Measurements from ENCODE around the gene SYNGR3. TPM values are rescaled to one million over a fixed set of nuclear protein-coding genes. Genes with fewer than 3 reads are reported as not detected.
A peak's percentile ranks its signal among the peaks of the same experiment; 100 is the strongest.

SYNGR3 gene
- total and polyA plus RNA-seq, 5 experiments from 2014 or later = 0.60 to 1.1 (median 0.77) TPM; not detected in 1

DNA sequence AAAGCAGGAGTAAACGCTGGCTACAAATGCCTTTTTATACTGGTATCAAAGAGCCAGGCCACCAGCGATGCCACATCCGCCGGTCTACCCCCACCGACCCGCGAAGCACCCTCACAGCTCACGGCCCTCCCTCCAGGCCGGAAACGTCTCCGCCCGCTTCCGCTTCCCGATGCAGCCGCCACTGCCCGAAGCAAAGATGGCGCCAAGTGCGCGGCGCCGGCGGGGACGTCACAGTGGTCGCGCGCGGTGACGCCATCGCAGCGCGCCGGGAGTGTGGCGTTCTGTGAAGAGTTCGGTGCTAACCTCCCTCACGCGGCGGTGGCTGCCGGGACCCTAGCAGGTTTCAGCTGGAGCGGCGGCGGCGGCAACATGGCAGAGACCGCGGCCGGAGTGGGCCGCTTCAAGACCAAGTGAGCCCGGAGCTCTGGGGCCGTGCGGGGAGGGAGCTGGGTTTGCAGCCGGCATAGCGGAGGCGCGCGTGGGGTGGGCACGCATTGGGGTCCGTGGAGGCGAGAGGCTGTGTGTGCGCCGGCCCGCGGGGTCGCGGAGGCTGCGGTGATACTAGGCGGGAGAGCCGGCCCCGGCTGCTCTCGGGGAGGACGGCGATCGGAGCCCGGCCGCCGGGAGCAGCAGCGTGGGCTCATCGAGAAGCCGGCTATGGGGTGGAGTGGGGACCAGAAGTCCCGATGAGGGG, 17.8 kb upstream of the SYNGR3 start, which contains the start of gene TBL3:
Gene TBL3 (plus strand): TSS at position 258 of the 694 bp plus-strand sequence. CDS start 112 bp downstream, at position 370.
- H3K9me3 Mint-ChIP-seq = no peaks in the 10 kb centered on the region
- H3K27ac Mint-ChIP-seq = peak within 1 kb of the TSS; percentile 96 to 100 (median 99)
- H3K4me3 Mint-ChIP-seq = peak within 1 kb of the TSS; percentile 89 to 100 (median 97)
- peak; percentile 96 to 98 for ATAC-seq
- H3K27me3 Mint-ChIP-seq = peaks cover 0 to 5% (median 0%) of the 10 kb centered on the region in 5 donors
- peaks cover 17 to 30% (median 23%) of the 10 kb centered on the region in 4 donors for H3K4me1 Mint-ChIP-seq
- POLR2A ChIA-PET = interaction anchor here (0.6 to 3.7 kb wide), 24 partner anchors 8 to 1291 kb away, joined by 3 to 43 read pairs (median 4); partner anchors contain the start of genes ATP6V0C, ECI1, FAHD1 and GFER
- DNase-seq = peak; percentile 93 to 98 (median 96)
- H3K36me3 Mint-ChIP-seq = peaks cover 0 to 36% (median 16%) of the 10 kb centered on the region in 3 donors

- H3K9me3 Mint-ChIP-seq = no peaks in the 10 kb centered on the region
- ATAC-seq (no peak), DNase-seq (peak in 1 of 10 donors; percentile 62)
- peak overlapping the region; percentile 89 to 100 (median 97) for H3K4me3 Mint-ChIP-seq
- peak overlapping the region in 6 of 10 donors; percentile 28 to 99 (median 99) for H3K27ac Mint-ChIP-seq
- POLR2A ChIA-PET = interaction anchor here (0.6 to 3.7 kb wide), 21 partner anchors 8 to 1292 kb away, joined by 3 to 43 read pairs (median 6); partner anchors contain the start of genes ATP6V0C, GFER, MLST8 and MSRB1
- peaks cover 17 to 30% (median 23%) of the 10 kb centered on the region in 4 donors for H3K4me1 Mint-ChIP-seq
- H3K27me3 Mint-ChIP-seq = peaks cover 0 to 5% (median 0%) of the 10 kb centered on the region in 5 donors
- H3K36me3 Mint-ChIP-seq = peaks cover 0 to 41% (median 16%) of the 10 kb centered on the region in 3 donors
Observed at GRCh38 chr16:1972490-1972877, 17.3 kb upstream of the SYNGR3 start.

GRCh38 chr16:1973461-1974156, 16.2 kb upstream of the SYNGR3 start:
- DNase-seq (no peak), ATAC-seq (no peak)
- POLR2A ChIA-PET = interaction anchor here (1.4 to 2.1 kb wide), 3 partner anchors 9 to 39 kb away, joined by 3 to 11 read pairs (median 7); partner anchors contain the start of gene RPS2
- Mint-ChIP-seq H3K4me3 (peak overlapping the region in 5 of 10 donors; percentile 9 to 97 (median 46)), H3K9me3 (no peaks in the 10 kb centered on the region), H3K36me3 (peaks cover 0 to 51% (median 18%) of the 10 kb centered on the region in 3 donors), H3K27ac (peak overlapping the region in 1 of 10 donors; percentile 43), H3K27me3 (peaks cover 0 to 7% (median 0%) of the 10 kb centered on the region in 5 donors), H3K4me1 (peaks cover 17 to 30% (median 23%) of the 10 kb centered on the region in 4 donors)

- peak overlapping the region in 3 of 10 donors; percentile 4 to 65 (median 41) for H3K4me3 Mint-ChIP-seq
- H3K9me3 Mint-ChIP-seq = no peaks in the 10 kb centered on the region
- POLR2A ChIA-PET = interaction anchor here (1.1 to 2.1 kb wide), 5 partner anchors 8 to 38 kb away, joined by 3 to 11 read pairs (median 3); partner anchors contain the start of genes GFER and RPS2
- peaks cover 0 to 10% (median 0%) of the 10 kb centered on the region in 5 donors for H3K27me3 Mint-ChIP-seq
- DNase-seq (no peak), ATAC-seq (no peak)
- H3K4me1 Mint-ChIP-seq = peaks cover 17 to 30% (median 23%) of the 10 kb centered on the region in 4 donors
- peaks cover 0 to 55% (median 19%) of the 10 kb centered on the region in 3 donors for H3K36me3 Mint-ChIP-seq
- H3K27ac Mint-ChIP-seq = no peak overlapping the region
Observed at GRCh38 chr16:1974157-1975070, 15.4 kb upstream of the SYNGR3 start.

GRCh38 chr16:1975432-1976215, 14.1 kb upstream of the SYNGR3 start:
- peaks cover 0 to 58% (median 19%) of the 10 kb centered on the region in 3 donors for H3K36me3 Mint-ChIP-seq
- peaks cover 17 to 30% (median 21%) of the 10 kb centered on the region in 4 donors for H3K4me1 Mint-ChIP-seq
- H3K27ac Mint-ChIP-seq = no peak overlapping the region
- peak overlapping the region in 2 of 10 donors; percentile 18 to 24 for H3K4me3 Mint-ChIP-seq
- H3K9me3 Mint-ChIP-seq = no peaks in the 10 kb centered on the region
- no peak for ATAC-seq
- POLR2A ChIA-PET = interaction anchor here (0.6 to 1.2 kb wide), 3 partner anchors 9 to 36 kb away, joined by 3 to 4 read pairs (median 3); partner anchors contain the start of genes GFER and RPS2
- no peak for DNase-seq
- H3K27me3 Mint-ChIP-seq = peaks cover 0 to 18% (median 3%) of the 10 kb centered on the region in 5 donors

DNA sequence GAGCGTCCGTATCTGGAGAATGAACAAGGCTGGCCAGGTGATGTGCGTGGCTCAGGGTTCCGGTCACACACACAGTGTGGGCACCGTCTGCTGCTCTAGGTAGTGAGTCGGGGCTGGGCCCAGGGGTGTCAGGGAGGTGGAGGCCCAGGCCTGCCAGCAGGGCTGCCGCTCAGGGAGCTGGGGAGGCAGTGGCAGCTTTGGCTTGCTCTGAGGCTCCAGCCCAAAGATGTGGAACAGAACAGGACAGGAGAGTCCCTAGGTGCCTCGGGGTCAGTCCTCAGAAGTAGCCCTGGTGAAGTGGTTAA, 13.6 kb upstream of the SYNGR3 start:
- ATAC-seq (no peak), DNase-seq (no peak)
- H3K4me1 Mint-ChIP-seq = peaks cover 14 to 25% (median 16%) of the 10 kb centered on the region in 4 donors
- H3K27me3 Mint-ChIP-seq = peaks cover 0 to 19% (median 4%) of the 10 kb centered on the region in 5 donors
- H3K36me3 Mint-ChIP-seq = peaks cover 0 to 58% (median 19%) of the 10 kb centered on the region in 3 donors
- peak overlapping the region in 2 of 10 donors; percentile 18 to 45 for H3K4me3 Mint-ChIP-seq
- H3K9me3 Mint-ChIP-seq = no peaks in the 10 kb centered on the region
- no peak overlapping the region for H3K27ac Mint-ChIP-seq
- POLR2A ChIA-PET = no interaction called here

DNA sequence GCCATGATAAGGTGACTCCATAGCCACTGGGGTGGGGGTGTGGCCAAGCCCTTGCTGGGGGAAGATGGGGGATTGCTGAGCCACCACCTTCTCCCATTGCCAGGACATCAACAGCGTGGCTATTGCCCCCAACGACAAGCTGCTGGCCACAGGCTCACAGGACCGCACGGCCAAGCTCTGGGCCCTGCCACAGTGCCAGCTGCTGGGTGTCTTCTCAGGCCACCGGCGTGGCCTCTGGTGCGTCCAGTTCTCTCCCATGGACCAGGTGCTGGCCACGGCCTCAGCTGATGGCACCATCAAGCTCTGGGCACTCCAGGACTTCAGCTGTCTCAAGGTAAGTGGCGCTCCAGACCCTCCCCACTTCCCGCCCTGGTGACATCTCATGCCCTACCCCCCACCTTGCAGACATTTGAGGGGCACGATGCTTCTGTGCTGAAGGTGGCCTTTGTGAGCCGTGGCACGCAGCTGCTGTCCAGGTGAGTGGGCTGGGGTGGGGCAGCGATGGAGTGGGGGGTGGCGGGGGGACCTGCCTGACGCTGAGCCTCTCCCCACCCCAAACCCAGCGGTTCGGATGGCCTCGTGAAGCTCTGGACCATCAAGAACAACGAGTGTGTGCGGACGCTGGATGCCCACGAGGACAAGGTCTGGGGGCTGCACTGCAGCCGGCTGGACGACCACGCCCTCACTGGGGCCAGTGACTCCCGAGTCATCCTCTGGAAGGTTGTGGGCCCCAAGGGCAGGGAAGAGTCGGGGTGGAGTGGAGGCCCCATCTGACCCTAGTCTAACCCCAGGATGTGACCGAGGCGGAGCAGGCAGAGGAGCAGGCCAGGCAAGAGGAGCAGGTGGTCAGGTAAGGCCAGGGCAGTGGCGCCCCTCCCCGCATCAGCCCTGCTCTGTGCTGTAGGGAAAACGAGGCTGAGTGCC, 12.6 kb upstream of the SYNGR3 start:
- POLR2A ChIA-PET = interaction anchor here (0.7 to 2.5 kb wide), 3 partner anchors 11 to 88 kb away, joined by 3 to 10 read pairs (median 3); partner anchors contain the start of gene RPS2
- Mint-ChIP-seq H3K4me1 (peaks cover 5 to 14% (median 7%) of the 10 kb centered on the region in 4 donors), H3K4me3 (no peak overlapping the region), H3K27ac (no peak overlapping the region), H3K36me3 (peaks cover 0 to 55% (median 19%) of the 10 kb centered on the region in 3 donors), H3K9me3 (no peaks in the 10 kb centered on the region), H3K27me3 (peaks cover 1 to 27% (median 4%) of the 10 kb centered on the region in 5 donors)
- ATAC-seq = no peak
- no peak for DNase-seq

DNA sequence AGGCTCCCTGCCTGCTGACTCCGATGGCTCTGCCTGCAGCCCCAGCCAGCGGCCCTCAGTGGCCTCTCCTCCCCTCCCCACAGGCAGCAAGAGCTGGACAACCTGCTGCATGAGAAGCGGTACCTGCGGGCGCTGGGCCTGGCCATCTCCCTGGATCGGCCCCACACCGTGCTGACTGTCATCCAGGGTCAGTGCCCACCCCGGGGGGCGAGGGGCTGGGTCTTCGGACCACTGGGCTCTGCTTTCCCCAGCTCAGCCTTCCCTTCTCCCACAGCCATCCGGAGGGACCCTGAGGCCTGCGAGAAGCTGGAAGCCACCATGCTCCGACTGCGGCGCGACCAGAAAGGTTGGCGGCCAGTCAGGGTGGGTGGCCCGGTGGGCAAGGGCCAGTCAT, 11.9 kb upstream of the SYNGR3 start:
- DNase-seq = no peak
- Mint-ChIP-seq H3K36me3 (peaks cover 0 to 53% (median 19%) of the 10 kb centered on the region in 3 donors), H3K4me3 (no peak overlapping the region), H3K4me1 (peaks cover 4 to 11% (median 7%) of the 10 kb centered on the region in 4 donors), H3K27ac (no peak overlapping the region), H3K9me3 (no peaks in the 10 kb centered on the region), H3K27me3 (peaks cover 1 to 30% (median 4%) of the 10 kb centered on the region in 5 donors)
- POLR2A ChIA-PET = interaction anchor here (1.0 to 2.5 kb wide), 2 partner anchors 10 to 13 kb away, joined by 3 to 10 read pairs; partner anchors contain the start of gene RPS2
- ATAC-seq = no peak

DNA sequence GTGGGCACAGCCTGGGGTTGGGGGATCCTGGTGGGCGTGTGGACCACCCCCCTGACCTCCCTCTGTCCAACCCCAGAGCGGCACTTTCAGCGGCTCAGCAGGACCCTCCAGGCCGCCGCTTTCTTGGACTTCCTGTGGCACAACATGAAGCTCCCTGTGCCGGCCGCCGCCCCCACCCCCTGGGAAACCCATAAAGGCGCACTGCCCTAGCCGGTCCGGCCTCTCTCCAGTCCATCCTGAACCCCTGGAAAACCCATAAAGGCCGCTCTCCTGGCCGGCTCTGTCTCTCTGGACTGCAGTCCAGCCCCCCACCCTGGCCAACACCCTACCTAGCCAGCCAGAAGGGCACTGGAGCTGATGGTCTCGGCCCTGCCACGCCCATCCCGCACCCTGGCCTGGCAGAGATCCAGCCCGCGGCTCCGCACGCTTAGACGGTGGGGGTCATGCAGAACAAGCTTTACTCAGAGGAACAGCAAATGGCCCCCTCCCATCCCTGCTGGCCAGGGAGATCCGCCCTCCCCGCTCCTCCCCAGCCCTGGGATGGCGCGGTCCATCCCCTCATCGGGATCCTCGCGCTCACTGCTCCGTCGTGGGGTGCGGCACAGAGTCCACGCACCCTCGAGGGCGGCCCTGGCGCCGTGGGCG, 11.2 kb upstream of the SYNGR3 start:
- H3K36me3 Mint-ChIP-seq = peaks cover 0 to 48% (median 19%) of the 10 kb centered on the region in 3 donors
- no peaks in the 10 kb centered on the region for H3K9me3 Mint-ChIP-seq
- DNase-seq = no peak
- ATAC-seq = no peak
- peaks cover 6 to 10% (median 8%) of the 10 kb centered on the region in 4 donors for H3K4me1 Mint-ChIP-seq
- POLR2A ChIA-PET = interaction anchor here (1.0 to 2.5 kb wide), 2 partner anchors 9 to 14 kb away, joined by 3 to 10 read pairs; partner anchors contain the start of gene RPS2
- H3K4me3 Mint-ChIP-seq = no peak overlapping the region
- no peak overlapping the region for H3K27ac Mint-ChIP-seq
- peaks cover 1 to 33% (median 4%) of the 10 kb centered on the region in 5 donors for H3K27me3 Mint-ChIP-seq

Data from naive thymus-derived CD8-positive, alpha-beta T cell (primary cell).